Measurements from ENCODE around the gene ADAMTS3.

ADAMTS3 gene

GRCh38 chr4:72568959-72569718, at the start of gene ADAMTS3:
TSS of gene ADAMTS3 (minus strand) at chr4:72569221. CDS start at chr4:72568762, 459 bp downstream.
- DNase-seq (ENCODE audit: low spot score), result peak; percentile 70

DNA sequence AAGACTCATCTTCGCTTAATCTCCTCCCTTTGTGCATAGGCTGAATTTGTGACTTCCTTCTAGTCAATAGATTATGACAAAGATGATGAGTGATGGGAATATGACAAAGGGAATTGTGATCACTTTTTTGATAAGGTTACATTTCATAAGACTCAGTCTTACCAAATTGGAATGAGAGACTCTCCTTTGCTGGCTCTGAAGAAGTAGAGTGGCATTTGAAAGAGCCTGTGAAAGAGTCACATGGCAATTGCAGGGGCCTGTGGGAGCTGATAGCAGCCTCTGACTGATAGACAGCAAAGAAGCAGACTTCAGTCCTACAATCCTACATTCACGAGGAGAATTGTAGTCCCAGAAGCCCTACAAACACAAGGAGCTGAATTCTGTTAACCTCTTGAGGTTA, 44.9 kb upstream of the ADAMTS3 start:
- no peak for DNase-seq (ENCODE audit: low spot score)

DNA sequence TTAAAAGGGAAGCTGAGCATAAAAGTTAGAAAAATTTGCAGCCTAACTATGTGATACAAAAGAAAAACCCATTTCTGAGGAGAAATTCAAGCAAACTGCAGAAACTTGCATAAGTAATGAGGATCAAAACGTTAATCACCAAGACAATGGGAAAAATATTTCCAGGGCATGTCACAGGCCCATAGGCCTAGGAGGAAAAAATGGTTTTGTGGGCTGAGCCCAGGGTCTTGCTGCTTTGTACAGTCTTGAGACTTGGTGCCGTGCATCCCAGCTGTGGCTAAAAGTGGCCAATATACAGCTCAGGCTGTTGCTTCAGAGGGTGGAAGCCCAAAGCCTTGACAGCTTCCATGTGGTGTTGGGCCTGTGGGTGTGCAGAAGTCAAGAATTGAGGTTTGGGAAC, 37.7 kb upstream of the ADAMTS3 start:
- DNase-seq (ENCODE audit: low spot score), result no peak

DNA sequence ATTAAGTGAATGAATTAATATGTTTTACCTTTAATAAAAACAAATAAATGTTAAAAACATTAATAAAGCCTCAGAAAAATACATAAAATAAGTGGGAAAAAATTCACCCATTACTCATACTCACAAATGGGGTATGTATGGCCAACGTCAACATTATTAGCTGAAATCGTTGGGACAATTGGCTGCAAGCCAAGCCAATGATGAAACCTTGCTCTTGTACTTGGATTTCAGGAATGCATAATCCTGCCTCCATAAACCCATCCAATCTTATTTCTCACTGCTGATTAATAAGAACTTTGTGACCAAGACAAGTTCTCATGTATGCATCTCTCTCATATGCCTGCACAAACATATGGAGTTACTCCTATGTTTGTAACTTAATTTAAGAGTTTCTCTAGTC, 35.3 kb upstream of the ADAMTS3 start:
- DNase-seq (ENCODE audit: low spot score), result no peak

- DNase-seq (ENCODE audit: low spot score), result no peak
These were observed 33.7 kb upstream of the ADAMTS3 start for GRCh38 chr4:72602396-72603376.

DNA sequence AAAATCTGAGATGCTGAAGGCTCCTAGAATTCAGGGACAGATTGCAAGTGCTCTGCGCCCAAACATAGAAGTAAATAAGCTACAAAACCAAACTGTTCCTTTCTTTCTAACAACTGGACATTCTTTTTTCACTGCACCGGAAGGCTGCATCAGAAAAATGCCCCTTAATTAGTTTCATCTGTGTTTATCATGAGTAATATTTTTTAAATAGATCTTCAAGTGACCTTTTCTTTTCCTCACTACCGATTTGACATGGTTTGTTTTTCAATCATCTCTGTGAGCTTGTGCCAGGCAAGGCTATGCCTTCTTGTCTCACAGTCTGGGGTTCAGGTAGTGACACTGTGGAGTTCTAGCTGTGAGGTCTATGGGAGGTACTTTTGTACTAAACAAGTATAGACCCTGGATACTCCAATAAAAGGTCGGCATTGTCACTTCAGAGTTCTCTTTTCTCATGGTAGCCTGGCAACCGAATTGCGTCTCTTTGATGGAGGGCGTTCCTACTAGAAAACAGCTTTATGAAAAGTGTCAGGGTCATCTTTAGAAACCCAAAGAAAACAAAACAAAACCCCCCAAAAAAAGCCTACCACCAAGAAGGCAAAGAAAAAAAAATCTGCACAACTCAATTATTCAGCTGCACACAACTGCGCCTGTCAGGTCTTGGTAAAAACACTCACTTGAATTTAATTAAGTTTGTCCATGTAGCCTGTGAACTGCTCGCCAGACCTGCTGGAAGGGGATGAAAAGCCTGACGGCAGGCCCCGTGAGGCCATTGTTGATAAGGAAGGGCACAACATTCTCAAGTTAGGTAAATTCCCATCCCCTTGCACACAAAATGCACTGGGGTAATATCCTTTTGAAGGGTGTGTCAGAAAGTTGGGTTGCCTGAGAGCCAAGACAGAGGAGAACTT, 22.8 kb upstream of the ADAMTS3 start:
- DNase-seq (ENCODE audit: low spot score), result no peak

DNA sequence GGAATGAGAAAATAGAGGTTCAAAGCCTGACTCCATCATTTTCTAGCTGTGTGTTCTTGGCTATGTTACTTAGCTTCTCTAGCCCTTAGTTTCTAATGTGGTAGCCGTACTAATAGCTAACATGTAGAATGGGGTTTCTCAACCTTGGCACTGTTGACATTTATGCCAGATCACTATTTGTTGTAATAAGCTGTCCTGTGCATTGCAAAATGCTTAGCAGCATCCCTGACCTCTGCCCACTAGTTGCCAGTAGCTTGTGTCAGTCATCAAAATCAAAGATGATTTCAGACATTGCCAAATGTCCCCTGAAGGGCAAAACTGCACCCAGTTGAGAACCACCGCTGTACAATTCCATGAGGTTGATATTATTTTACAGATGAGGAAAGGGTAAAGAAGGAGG, 18.3 kb upstream of the ADAMTS3 start:
- no peak for DNase-seq (ENCODE audit: low spot score)

- DNase-seq (ENCODE audit: low spot score), result no peak
These were observed 13.8 kb upstream of the ADAMTS3 start for GRCh38 chr4:72582853-72583252.

DNA sequence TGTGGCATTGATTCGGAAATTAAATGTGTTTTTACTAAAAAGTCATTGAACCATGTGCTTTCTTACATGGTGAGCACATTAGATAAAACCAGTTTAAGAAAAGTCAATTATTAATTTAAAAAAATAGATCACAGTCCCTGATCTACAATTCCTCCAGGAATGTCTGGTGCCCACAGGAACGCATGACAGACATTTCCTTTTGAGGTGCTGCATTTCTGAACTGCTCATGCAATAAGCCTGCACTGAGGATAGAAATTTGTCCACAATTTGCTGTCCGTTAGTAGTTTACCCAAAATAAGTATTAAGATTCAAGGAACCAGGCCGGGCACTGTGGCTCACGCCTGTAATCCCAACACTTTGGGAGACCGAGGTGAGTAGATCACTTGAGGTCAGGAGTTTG, 8.2 kb upstream of the ADAMTS3 start:
- DNase-seq (ENCODE audit: low spot score), result no peak

GRCh38 chr4:72571337-72571736, 2.3 kb upstream of the ADAMTS3 start:
- DNase-seq (ENCODE audit: low spot score), result no peak

DNA sequence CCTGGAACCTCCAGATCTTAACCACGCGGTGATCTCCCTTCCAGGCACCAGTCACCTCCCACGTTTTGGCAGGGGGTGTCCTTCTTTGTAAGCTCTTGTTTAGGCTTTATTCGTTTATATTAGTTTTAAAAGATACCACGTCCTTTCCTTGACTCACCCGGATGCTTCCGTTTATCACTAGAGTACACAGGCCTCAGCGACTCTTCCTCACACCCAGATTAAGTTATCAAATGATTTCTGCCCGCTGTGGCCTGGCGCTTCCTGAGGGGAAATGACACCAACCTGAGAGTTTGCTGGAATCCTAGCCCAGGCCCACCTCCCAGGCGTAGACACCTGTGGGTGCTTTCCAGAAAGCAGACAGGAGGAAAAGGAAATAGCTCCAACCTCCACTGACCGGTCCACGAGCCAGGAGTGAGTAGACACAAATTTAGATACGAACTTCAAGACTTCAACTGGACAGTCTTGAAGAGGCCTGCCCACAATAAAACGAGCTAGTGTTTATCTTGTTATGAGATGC, 756 bp upstream of the ADAMTS3 start:
- DNase-seq (ENCODE audit: low spot score), result no peak

DNA sequence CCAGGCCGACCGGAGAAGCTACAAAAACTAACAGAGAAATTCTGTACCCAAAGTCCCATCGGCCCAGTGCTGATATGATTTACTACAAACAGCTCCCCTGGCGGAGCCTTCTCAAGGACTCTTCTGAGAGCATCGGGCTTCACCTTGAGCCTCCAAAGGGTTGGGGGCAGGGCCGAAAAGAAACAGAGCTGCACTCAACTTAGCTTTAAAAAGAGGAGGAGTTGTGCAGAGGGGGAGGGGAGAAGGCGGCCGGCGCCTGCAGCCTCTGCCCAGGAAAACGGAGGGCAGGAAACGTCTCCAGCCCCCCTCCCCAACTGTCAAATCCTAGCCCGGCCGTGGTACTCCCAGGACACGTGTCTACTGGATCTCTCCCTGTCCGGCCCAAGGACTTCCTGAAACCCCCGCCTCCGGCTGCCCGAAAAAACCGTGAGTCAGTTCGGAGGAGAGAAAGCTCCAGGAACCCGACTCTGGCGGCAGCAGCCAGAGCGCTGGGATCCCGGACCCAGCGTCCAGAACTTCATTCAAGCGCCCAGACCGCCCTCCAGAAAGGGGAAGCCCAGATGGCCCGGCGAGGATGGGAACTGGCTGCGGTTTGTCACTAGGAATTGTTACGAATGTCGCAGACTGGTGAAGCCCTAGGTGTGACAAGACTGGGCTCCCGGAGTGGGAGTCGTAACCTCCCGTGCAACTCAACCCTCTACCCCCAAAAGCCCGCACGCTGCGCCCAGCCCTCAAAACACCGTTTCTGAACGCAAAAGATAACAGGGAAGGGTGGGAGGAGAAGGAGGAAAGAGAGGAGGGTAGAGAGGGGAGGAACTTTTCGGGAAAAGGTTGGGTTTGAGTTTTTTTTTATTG, 973 bp downstream of the ADAMTS3 start:
- peak; percentile 83 for DNase-seq (ENCODE audit: low spot score)

DNA sequence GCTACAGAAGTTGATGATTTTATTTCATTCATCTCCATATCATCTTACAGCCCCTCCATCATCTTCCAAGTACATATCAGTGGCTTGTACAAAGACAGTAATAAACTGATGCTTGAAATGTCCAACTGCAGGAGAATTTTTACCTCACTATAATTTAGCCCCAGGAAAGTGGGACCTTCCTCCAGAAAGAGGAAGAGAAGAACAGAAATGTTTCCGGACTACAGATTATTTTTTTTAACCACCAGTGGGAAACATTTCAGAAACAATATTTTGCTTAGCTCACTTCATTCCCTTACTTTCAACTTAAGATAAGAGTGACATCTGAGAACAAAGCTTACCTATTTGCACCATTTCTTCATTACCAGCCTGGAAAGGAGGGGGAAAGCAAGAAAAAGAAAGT, 2.0 kb downstream of the ADAMTS3 start:
- no peak for DNase-seq (ENCODE audit: low spot score)

GRCh38 chr4:72566464-72566972, 2.5 kb downstream of the ADAMTS3 start:
- DNase-seq (ENCODE audit: low spot score), result no peak

DNA sequence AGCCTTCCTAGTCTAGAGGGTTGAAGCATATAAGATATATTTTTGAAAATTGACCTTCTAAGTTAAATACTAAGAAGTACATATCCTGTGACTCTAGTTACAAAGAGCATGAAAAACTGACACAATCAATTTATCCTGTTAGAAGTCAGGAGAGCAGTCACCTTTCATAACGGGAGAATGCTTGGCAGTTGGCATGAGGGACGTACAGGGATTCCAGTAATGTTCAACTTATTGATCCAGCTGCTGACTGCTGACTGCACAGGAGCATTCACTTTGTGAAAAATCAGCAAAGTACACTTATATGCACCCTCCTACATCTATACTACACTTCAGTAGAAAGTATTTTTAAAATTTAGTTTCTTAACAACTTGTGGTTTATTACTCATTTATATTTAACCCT, 4.2 kb downstream of the ADAMTS3 start:
- no peak for DNase-seq (ENCODE audit: low spot score)

DNA sequence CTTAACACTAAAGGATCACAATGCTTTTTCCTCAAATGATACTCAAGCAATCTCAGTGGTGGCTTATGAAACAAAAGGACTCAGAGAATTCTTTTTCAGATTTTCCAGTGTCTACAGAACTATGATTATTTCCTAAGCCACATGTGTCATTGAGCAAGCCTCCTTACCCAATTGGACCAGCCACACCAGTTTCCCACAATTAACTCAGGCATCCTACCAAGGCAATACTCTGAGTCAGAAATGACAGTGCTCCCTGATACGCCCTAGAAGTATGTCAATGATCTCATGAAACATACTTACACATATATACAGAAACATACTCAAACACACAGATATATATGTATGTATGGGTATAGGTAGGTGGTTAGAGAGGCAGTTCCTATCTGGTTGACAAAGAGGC, 4.8 kb downstream of the ADAMTS3 start:
- DNase-seq (ENCODE audit: low spot score), result peak; percentile 40

DNA sequence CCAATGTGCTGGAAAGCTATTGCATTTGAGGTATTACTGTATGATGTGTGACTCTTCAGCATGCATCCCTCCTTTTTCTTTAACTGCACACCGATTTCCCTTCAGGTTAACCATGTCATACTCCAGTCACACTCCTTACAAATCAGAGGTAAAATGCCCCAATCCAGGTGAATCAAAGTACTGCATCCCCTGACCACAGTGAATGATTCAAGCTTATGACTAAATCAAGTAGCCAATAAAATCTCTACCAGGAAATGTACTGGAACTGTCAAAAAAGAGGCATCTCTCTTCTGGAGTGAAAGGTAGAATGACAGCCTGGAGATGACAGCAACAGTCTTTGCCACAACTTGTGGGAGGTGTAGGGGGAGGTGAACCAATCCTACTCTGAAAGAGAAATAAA, 10.4 kb downstream of the ADAMTS3 start:
- no peak for DNase-seq (ENCODE audit: low spot score)

DNA sequence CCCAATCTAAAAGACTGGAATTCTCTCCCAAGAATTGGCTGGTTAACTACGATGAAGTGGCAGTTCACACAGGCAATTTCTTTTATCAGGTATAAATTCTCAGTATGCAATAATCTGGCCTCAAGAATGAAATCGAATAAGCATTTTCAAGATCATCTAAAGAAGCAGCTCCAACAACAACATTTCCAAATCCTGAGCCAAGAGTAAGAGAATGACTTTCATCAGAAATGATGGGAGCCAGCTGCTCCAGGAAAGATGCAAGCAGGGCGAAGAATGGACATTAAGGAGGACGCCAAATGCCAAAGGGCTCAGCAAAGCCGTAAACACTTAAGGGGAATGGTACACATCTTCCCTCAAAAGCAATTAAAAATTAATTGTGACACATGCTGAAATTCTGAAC, 12.0 kb downstream of the ADAMTS3 start:
- no peak for DNase-seq (ENCODE audit: low spot score)

DNA sequence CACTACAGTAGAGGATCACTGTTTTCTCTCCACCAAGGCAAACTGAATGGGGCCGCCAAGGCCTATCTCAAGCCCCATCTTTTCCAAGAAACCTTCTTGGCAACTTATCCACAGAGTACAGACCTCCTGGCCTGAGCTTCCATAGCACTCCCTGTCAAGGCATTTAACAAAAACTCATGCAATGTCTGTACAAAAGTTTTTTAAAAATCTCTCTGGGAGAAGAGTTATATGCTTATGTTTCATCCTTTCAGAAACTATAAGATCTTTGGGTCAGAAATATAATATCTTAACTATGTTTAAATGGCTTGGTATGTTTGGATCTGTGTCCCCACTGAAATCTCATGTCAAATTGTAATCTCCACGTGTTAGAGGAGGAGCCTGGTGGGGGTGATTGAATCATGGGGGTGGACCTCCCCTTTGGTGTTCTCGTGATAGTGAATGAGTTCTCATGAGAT, 13.6 kb downstream of the ADAMTS3 start:
- DNase-seq (ENCODE audit: low spot score), result no peak

GRCh38 chr4:72553540-72554337, 15.3 kb downstream of the ADAMTS3 start:
- no peak for DNase-seq (ENCODE audit: low spot score)

Measured in AG08396 (cell line).